ENCODE measurements around the gene ATP1A1.
A peak's percentile ranks its signal among the peaks of the same experiment; 100 is the strongest.

ATP1A1 gene

DNA sequence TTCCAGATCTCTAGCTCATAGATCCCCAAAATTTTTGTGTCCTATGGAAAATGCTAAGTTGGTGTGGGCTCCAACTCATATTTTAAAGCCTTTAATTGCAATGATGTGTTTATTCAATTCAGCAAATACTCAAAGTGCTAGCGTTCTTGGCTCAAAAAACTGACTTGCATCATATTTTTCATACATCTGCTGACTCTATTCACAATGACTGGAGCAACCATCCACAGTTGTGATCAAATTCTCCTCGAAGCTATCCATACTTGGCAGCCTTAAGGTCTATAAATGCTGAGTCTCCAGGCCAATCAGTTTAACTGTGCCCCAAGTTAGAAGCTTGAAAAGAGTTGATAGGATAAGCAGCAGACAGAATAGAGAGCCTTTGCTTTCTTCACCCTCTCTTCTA, 2.9 kb upstream of the ATP1A1 start:
- Histone ChIP-seq H3K36me3 (ENCODE audit: insufficient read depth, low read length) (no peaks in the 10 kb centered on the region), H3K4me2 (ENCODE audit: low read length) (no peak overlapping the region), H3K4me3 (ENCODE audit: low read depth, low read length, poor library complexity, severe bottlenecking) (no peak overlapping the region), H4K20me1 (ENCODE audit: insufficient read depth, low read length) (no peaks in the 10 kb centered on the region), H3K9me2 (ENCODE audit: low read depth, low read length) (no peaks in the 10 kb centered on the region), H3F3A (ENCODE audit: insufficient read depth, low read length) (no peaks in the 10 kb centered on the region), H3K9ac (ENCODE audit: low read length) (no peak overlapping the region), H3K27ac (ENCODE audit: low read depth, low read length, poor library complexity, severe bottlenecking) (no peak overlapping the region), H3K79me2 (ENCODE audit: insufficient read depth, low read length) (no peaks in the 10 kb centered on the region), H3K27me3 (ENCODE audit: insufficient read depth, low read length) (no peaks in the 10 kb centered on the region), H3K9me3 (ENCODE audit: low read length) (no peaks in the 10 kb centered on the region), H2AFZ (ENCODE audit: low read length) (no peak overlapping the region), H3K4me1 (ENCODE audit: insufficient read depth, low read length, severe bottlenecking) (peaks cover 17% of the 10 kb centered on the region)
- TF ChIP-seq EZH2 (IDR thresholded peaks at IDR 0.05; ENCODE audit: borderline replicate concordance, low read length): no peak
- TF ChIP-seq, protein P1, sequence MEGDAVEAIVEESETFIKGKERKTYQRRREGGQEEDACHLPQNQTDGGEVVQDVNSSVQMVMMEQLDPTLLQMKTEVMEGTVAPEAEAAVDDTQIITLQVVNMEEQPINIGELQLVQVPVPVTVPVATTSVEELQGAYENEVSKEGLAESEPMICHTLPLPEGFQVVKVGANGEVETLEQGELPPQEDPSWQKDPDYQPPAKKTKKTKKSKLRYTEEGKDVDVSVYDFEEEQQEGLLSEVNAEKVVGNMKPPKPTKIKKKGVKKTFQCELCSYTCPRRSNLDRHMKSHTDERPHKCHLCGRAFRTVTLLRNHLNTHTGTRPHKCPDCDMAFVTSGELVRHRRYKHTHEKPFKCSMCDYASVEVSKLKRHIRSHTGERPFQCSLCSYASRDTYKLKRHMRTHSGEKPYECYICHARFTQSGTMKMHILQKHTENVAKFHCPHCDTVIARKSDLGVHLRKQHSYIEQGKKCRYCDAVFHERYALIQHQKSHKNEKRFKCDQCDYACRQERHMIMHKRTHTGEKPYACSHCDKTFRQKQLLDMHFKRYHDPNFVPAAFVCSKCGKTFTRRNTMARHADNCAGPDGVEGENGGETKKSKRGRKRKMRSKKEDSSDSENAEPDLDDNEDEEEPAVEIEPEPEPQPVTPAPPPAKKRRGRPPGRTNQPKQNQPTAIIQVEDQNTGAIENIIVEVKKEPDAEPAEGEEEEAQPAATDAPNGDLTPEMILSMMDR (IDR thresholded peaks at IDR 0.05; ENCODE audit: low read length): no peak

- Histone ChIP-seq H3K27me3 (ENCODE audit: insufficient read depth, low read length) (no peaks in the 10 kb centered on the region), H4K20me1 (ENCODE audit: insufficient read depth, low read length) (no peaks in the 10 kb centered on the region), H2AFZ (ENCODE audit: low read length) (no peak overlapping the region), H3K4me3 (ENCODE audit: low read depth, low read length, poor library complexity, severe bottlenecking) (no peak overlapping the region), H3K9me2 (ENCODE audit: low read depth, low read length) (no peaks in the 10 kb centered on the region), H3K9ac (ENCODE audit: low read length) (no peak overlapping the region), H3K4me2 (ENCODE audit: low read length) (no peak overlapping the region), H3F3A (ENCODE audit: insufficient read depth, low read length) (no peaks in the 10 kb centered on the region), H3K4me1 (ENCODE audit: insufficient read depth, low read length, severe bottlenecking) (peaks cover 33% of the 10 kb centered on the region), H3K36me3 (ENCODE audit: insufficient read depth, low read length) (no peaks in the 10 kb centered on the region), H3K27ac (ENCODE audit: low read depth, low read length, poor library complexity, severe bottlenecking) (no peak overlapping the region), H3K9me3 (ENCODE audit: low read length) (no peaks in the 10 kb centered on the region), H3K79me2 (ENCODE audit: insufficient read depth, low read length) (peaks cover 10% of the 10 kb centered on the region; the same call in 1 of the 2 replicates)
- no peak for TF ChIP-seq EZH2 (IDR thresholded peaks at IDR 0.05; ENCODE audit: borderline replicate concordance, low read length)
- TF ChIP-seq, protein P1 (IDR thresholded peaks at IDR 0.05; ENCODE audit: low read length): no peak
Measured at GRCh38 chr1:116371752-116372151, 1.3 kb upstream of the ATP1A1 start.

GRCh38 chr1:116372191-116372590, 853 bp upstream of the ATP1A1 start:
- Histone ChIP-seq H4K20me1 (ENCODE audit: insufficient read depth, low read length) (no peaks in the 10 kb centered on the region), H3K27ac (ENCODE audit: low read depth, low read length, poor library complexity, severe bottlenecking) (no peak overlapping the region), H3K9me3 (ENCODE audit: low read length) (no peaks in the 10 kb centered on the region), H3F3A (ENCODE audit: insufficient read depth, low read length) (no peaks in the 10 kb centered on the region), H3K36me3 (ENCODE audit: insufficient read depth, low read length) (no peaks in the 10 kb centered on the region), H3K4me3 (ENCODE audit: low read depth, low read length, poor library complexity, severe bottlenecking) (peak overlapping the region; percentile 80), H3K9ac (ENCODE audit: low read length) (peak overlapping the region; percentile 49; the same call in 1 of the 2 replicates), H3K4me1 (ENCODE audit: insufficient read depth, low read length, severe bottlenecking) (peaks cover 37% of the 10 kb centered on the region), H2AFZ (ENCODE audit: low read length) (no peak overlapping the region), H3K9me2 (ENCODE audit: low read depth, low read length) (no peaks in the 10 kb centered on the region), H3K4me2 (ENCODE audit: low read length) (peak overlapping the region; percentile 84), H3K79me2 (ENCODE audit: insufficient read depth, low read length) (peaks cover 14% of the 10 kb centered on the region), H3K27me3 (ENCODE audit: insufficient read depth, low read length) (no peaks in the 10 kb centered on the region)
- no peak for TF ChIP-seq EZH2 (IDR thresholded peaks at IDR 0.05; ENCODE audit: borderline replicate concordance, low read length)
- TF ChIP-seq, protein P1 (IDR thresholded peaks at IDR 0.05; ENCODE audit: low read length): no peak
